ENCODE measurements around the gene GTF2E1.

GRCh38 chr3:120726791-120727190 lies 15.8 kb upstream of the GTF2E1 start:
- TF ChIP-seq ZNF263 (CRISPR knock-in tag; IDR thresholded peaks at IDR 0.05; ENCODE audit: low read depth) (no peak), USF2 (CRISPR knock-in tag; IDR thresholded peaks at IDR 0.05) (no peak), IRF2 (CRISPR knock-in tag; IDR thresholded peaks at IDR 0.05; ENCODE audit: borderline replicate concordance, low read depth) (no peak), TEAD4 (CRISPR knock-in tag; IDR thresholded peaks at IDR 0.05) (no peak), JUN (CRISPR knock-in tag; IDR thresholded peaks at IDR 0.05) (no peak), CTCF (IDR thresholded peaks at IDR 0.05) (no peak), HMGXB4 (CRISPR knock-in tag; IDR thresholded peaks at IDR 0.05) (no peak), USF1 (CRISPR knock-in tag; IDR thresholded peaks at IDR 0.05) (no peak), ZBTB21 (CRISPR knock-in tag; IDR thresholded peaks at IDR 0.05; ENCODE audit: borderline replicate concordance) (no peak), ZNF671 (CRISPR knock-in tag; IDR thresholded peaks at IDR 0.05) (no peak), KAT7 (CRISPR knock-in tag; IDR thresholded peaks at IDR 0.05; ENCODE audit: borderline replicate concordance) (no peak), ZNF232 (CRISPR knock-in tag; IDR thresholded peaks at IDR 0.05) (no peak), ELF4 (CRISPR knock-in tag; IDR thresholded peaks at IDR 0.05; ENCODE audit: low read depth) (no peak), ZNF317 (CRISPR knock-in tag; IDR thresholded peaks at IDR 0.05; ENCODE audit: borderline replicate concordance, low read depth) (no peak)

All from WTC11 (cell line).